HCEC 1CT (cell line): ENCODE results near the gene ENAM.
"Not testable (repeated sequence)": the region's sequence is repeated elsewhere in the genome, so short reads cannot be mapped to it uniquely, and the experiment has no call there.

Experiments used
- DNase-seq: peaks from one replicate; pipeline ENCODE4 v3.0.0-alpha.2; 2017

Gene ENAM

GRCh38 chr4:70630162-70630561 is 1.6 kb downstream of the ENAM start:
- DNase-seq = no peak

GRCh38 chr4:70632028-70632427 is 3.5 kb downstream of the ENAM start:
- peak; percentile 41 for DNase-seq

GRCh38 chr4:70634482-70634881 is 5.9 kb downstream of the ENAM start:
- no peak for DNase-seq

- peak; percentile 27 for DNase-seq
These were observed 8.8 kb downstream of the ENAM start for GRCh38 chr4:70637239-70637913.

GRCh38 chr4:70640192-70640591 is 11.6 kb downstream of the ENAM start:
- DNase-seq = no peak

GRCh38 chr4:70650741-70651140 is 22.2 kb downstream of the ENAM start:
- DNase-seq = not testable (repeated sequence)

GRCh38 chr4:70651864-70652506 is 23.4 kb downstream of the ENAM start:
- peak; percentile 13 for DNase-seq

GRCh38 chr4:70654605-70655011 is 26.1 kb downstream of the ENAM start:
- DNase-seq = no peak

GRCh38 chr4:70657326-70657725 is 28.8 kb downstream of the ENAM start:
- no peak for DNase-seq

GRCh38 chr4:70658418-70658817 is 29.9 kb downstream of the ENAM start:
- DNase-seq = no peak

- no peak for DNase-seq
These were observed 31.6 kb downstream of the ENAM start for GRCh38 chr4:70660106-70660505.

- not testable (repeated sequence) for DNase-seq
These were observed 32.9 kb downstream of the ENAM start for GRCh38 chr4:70661309-70661922.

GRCh38 chr4:70666369-70666768 is 37.8 kb downstream of the ENAM start, which contains the start of gene JCHAIN:
Gene JCHAIN, minus strand, starts transcription at chr4:70666508. Its CDS starts 18 bp downstream, at chr4:70666490.
- peak; percentile 24 for DNase-seq

- DNase-seq = peak; percentile 21
These were observed 39.4 kb downstream of the ENAM start for GRCh38 chr4:70667740-70668535.

- DNase-seq = peak; percentile 54
These were observed 41.9 kb downstream of the ENAM start for GRCh38 chr4:70670332-70671014.

GRCh38 chr4:70671091-70671490 is 42.5 kb downstream of the ENAM start:
- DNase-seq = no peak

GRCh38 chr4:70674191-70674590 is 45.6 kb downstream of the ENAM start:
- no peak for DNase-seq

GRCh38 chr4:70674731-70675130 is 46.2 kb downstream of the ENAM start:
- no peak for DNase-seq

GRCh38 chr4:70676554-70677090 is 48.1 kb downstream of the ENAM start:
- DNase-seq = no peak

- no peak for DNase-seq
These were observed 49.9 kb downstream of the ENAM start for GRCh38 chr4:70678383-70678999.

- DNase-seq = no peak
These were observed 52.4 kb downstream of the ENAM start for GRCh38 chr4:70680934-70681333.

- DNase-seq = no peak
These were observed 53.2 kb downstream of the ENAM start for GRCh38 chr4:70681704-70682103.
